ENCODE data around the gene THEMIS.

GRCh38 chr6:127695108-127695507 lies 205.8 kb downstream of the THEMIS start:
- TF ChIP-seq, protein P1, sequence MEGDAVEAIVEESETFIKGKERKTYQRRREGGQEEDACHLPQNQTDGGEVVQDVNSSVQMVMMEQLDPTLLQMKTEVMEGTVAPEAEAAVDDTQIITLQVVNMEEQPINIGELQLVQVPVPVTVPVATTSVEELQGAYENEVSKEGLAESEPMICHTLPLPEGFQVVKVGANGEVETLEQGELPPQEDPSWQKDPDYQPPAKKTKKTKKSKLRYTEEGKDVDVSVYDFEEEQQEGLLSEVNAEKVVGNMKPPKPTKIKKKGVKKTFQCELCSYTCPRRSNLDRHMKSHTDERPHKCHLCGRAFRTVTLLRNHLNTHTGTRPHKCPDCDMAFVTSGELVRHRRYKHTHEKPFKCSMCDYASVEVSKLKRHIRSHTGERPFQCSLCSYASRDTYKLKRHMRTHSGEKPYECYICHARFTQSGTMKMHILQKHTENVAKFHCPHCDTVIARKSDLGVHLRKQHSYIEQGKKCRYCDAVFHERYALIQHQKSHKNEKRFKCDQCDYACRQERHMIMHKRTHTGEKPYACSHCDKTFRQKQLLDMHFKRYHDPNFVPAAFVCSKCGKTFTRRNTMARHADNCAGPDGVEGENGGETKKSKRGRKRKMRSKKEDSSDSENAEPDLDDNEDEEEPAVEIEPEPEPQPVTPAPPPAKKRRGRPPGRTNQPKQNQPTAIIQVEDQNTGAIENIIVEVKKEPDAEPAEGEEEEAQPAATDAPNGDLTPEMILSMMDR (IDR thresholded peaks at IDR 0.05; ENCODE audit: insufficient read depth, low read depth, low read length) = no peak
- TF ChIP-seq EZH2 (IDR thresholded peaks at IDR 0.05; ENCODE audit: insufficient read depth, low read length) = no peak

Data from astrocyte (in vitro differentiated cells and primary cell).